ENCODE results near the gene RASGRP2. TPM values are rescaled to one million over a fixed set of nuclear protein-coding genes. Genes with fewer than 3 reads are reported as not detected.

Gene RASGRP2
- total and polyA plus RNA-seq, 7 donors: 2.6 to 14.7 (median 8.0) TPM

GRCh38 chr11:64686466-64687170 lies 57.3 kb downstream of the RASGRP2 start:
- H3K4me3 ChIP-seq: no peak overlapping the region
- H3K4me1 ChIP-seq: peaks cover 18% of the 10 kb centered on the region
- no peak for TF ChIP-seq CTCF (IDR thresholded peaks at IDR 0.05)
- 71 to 81% (median 74%) methylated on average over 9 of the region's 9 CpGs for WGBS, 3 donors
- H3K27me3 ChIP-seq (ENCODE audit: insufficient read depth in 3 of 3, low read length in 2 of 3): no peaks in the 10 kb centered on the region
- H3K36me3 ChIP-seq (ENCODE audit: insufficient read depth in 1 of 2, low read depth in 1 of 2): no peaks in the 10 kb centered on the region
- intact Hi-C loops (cut with DNase I): loop anchor here (5.0 kb wide), 2 partner anchors 36 to 56 kb away; partner anchors contain the start of genes NRXN2 (in 2 of the 2) and RASGRP2 (in 1 of the 2)
- no peak overlapping the region for H3K27ac ChIP-seq
- no peaks in the 10 kb centered on the region for H3K9me3 ChIP-seq
- no peak for ATAC-seq
- DNase-seq: no peak

- Histone ChIP-seq H3K27ac (no peak overlapping the region), H3K27me3 (ENCODE audit: insufficient read depth in 3 of 3, low read length in 2 of 3) (no peaks in the 10 kb centered on the region), H3K4me1 (peaks cover 18% of the 10 kb centered on the region), H3K36me3 (ENCODE audit: insufficient read depth in 1 of 2, low read depth in 1 of 2) (no peaks in the 10 kb centered on the region), H3K4me3 (no peak overlapping the region), H3K9me3 (no peaks in the 10 kb centered on the region)
- DNase-seq: no peak
- no peak for ATAC-seq
- intact Hi-C loops (cut with DNase I): loop anchor here (5.0 kb wide), 2 partner anchors 37 to 57 kb away; partner anchors contain the start of genes NRXN2 (in 2 of the 2) and RASGRP2 (in 1 of the 2)
- WGBS, 3 donors: 95 to 97% (median 95%) methylated on average over 16 to 18 of the region's 18 CpGs
- no peak for TF ChIP-seq CTCF (IDR thresholded peaks at IDR 0.05)
Measured at GRCh38 chr11:64685536-64685935, 58.4 kb downstream of the RASGRP2 start.

GRCh38 chr11:64684357-64684756 lies 59.6 kb downstream of the RASGRP2 start:
- Histone ChIP-seq H3K4me1 (peaks cover 16% of the 10 kb centered on the region), H3K27me3 (ENCODE audit: insufficient read depth in 3 of 3, low read length in 2 of 3) (no peaks in the 10 kb centered on the region), H3K36me3 (ENCODE audit: insufficient read depth in 1 of 2, low read depth in 1 of 2) (no peaks in the 10 kb centered on the region), H3K4me3 (no peak overlapping the region), H3K9me3 (no peaks in the 10 kb centered on the region), H3K27ac (no peak overlapping the region)
- intact Hi-C loops (cut with DNase I): no loop called here
- no peak for ATAC-seq
- TF ChIP-seq CTCF (IDR thresholded peaks at IDR 0.05): no peak
- no peak for DNase-seq
- WGBS, 3 donors: 83 to 85% (median 84%) methylated on average over 8 of the region's 8 CpGs

GRCh38 chr11:64681171-64681570 lies 62.8 kb downstream of the RASGRP2 start:
- WGBS, 3 donors: 75 to 89% (median 86%) methylated on average over 4 of the region's 4 CpGs
- Histone ChIP-seq H3K4me1 (no peaks in the 10 kb centered on the region), H3K27ac (no peak overlapping the region), H3K9me3 (no peaks in the 10 kb centered on the region), H3K36me3 (ENCODE audit: insufficient read depth in 1 of 2, low read depth in 1 of 2) (no peaks in the 10 kb centered on the region), H3K27me3 (ENCODE audit: insufficient read depth in 3 of 3, low read length in 2 of 3) (no peaks in the 10 kb centered on the region), H3K4me3 (no peak overlapping the region)
- DNase-seq: no peak
- intact Hi-C loops (cut with DNase I): no loop called here
- TF ChIP-seq CTCF (IDR thresholded peaks at IDR 0.05): no peak
- ATAC-seq: no peak

Measured in psoas muscle (tissue), 8 donors.